Astrocyte of the cerebellum (primary cell): ENCODE results near the gene C16orf87.
A peak's percentile ranks its signal among the peaks of the same experiment; 100 is the strongest.

Experiments
- DNase-seq: peaks from one replicate; pipeline ENCODE4 v3.0.0-alpha.2; 2011; ENCODE audit warnings: low read depth
- H3K4me3 ChIP-seq: 2 replicates; pipeline ENCODE4 v1.5.1; 2011; ENCODE audit warnings: mild to moderate bottlenecking, low read depth, low read length, moderate library complexity
- CTCF ChIP-seq: IDR thresholded peaks from 2 replicates; pipeline ENCODE4 v1.5.1; 2012; ENCODE audit warnings: low read length, low read depth, moderate library complexity, mild to moderate bottlenecking; ENCODE audit errors: missing control alignments
- in situ Hi-C: cut with HindIII; loops from 2 replicates; pipeline ENCODE4 v1.10.0; 2017; ENCODE audit warnings: low sequenced_read_pairs

The C16orf87 gene

GRCh38 chr16:46765050-46765449 is 65.9 kb downstream of the C16orf87 start:
- no peak for TF ChIP-seq CTCF
- H3K4me3 ChIP-seq, result no peak overlapping the region
- in situ Hi-C loops, result no loop called here
- DNase-seq, result peak; percentile 70

- in situ Hi-C loops, result no loop called here
- no peak for DNase-seq
Measured at GRCh38 chr16:46763147-46763546, 67.8 kb downstream of the C16orf87 start.

GRCh38 chr16:46762583-46762982 is 68.4 kb downstream of the C16orf87 start:
- no peak for DNase-seq
- in situ Hi-C loops, result no loop called here
- no peak overlapping the region for H3K4me3 ChIP-seq
- no peak for TF ChIP-seq CTCF

More at GRCh38 chr16:46763147-46763546, 67.8 kb downstream of the C16orf87 start:
- TF ChIP-seq CTCF, result no peak
- no peak overlapping the region for H3K4me3 ChIP-seq

GRCh38 chr16:46759309-46759708 is 71.7 kb downstream of the C16orf87 start:
- no peak for DNase-seq
- TF ChIP-seq CTCF, result no peak
- in situ Hi-C loops, result no loop called here
- no peak overlapping the region for H3K4me3 ChIP-seq

- no peak for DNase-seq
- in situ Hi-C loops, result no loop called here
- no peak for TF ChIP-seq CTCF
- no peak overlapping the region for H3K4me3 ChIP-seq
Measured at GRCh38 chr16:46757339-46758050, 73.5 kb downstream of the C16orf87 start.

GRCh38 chr16:46756772-46757171 is 74.2 kb downstream of the C16orf87 start:
- TF ChIP-seq CTCF, result no peak
- DNase-seq, result no peak
- in situ Hi-C loops, result no loop called here
- no peak overlapping the region for H3K4me3 ChIP-seq
